GM19099 (cell line): ENCODE results near the gene SPATA24.

ENCODE experiments used
- POLR2A ChIP-seq: IDR thresholded peaks from 3 replicates; pipeline ENCODE4 v1.6.1; 2011; ENCODE audit warnings: low read depth; ENCODE audit not compliant: insufficient read length; ENCODE audit errors: extremely low read depth

The SPATA24 gene, protein sequence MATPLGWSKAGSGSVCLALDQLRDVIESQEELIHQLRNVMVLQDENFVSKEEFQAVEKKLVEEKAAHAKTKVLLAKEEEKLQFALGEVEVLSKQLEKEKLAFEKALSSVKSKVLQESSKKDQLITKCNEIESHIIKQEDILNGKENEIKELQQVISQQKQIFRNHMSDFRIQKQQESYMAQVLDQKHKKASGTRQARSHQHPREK

GRCh38 chr5:139403787-139404483 lies at the start of gene SPATA24:
Gene SPATA24 (minus strand): TSS chr5:139404089. CDS start chr5:139404060, 29 bp downstream.
- TF ChIP-seq POLR2A: peak; percentile 58

GRCh38 chr5:139451878-139452660 lies 48.2 kb upstream of the SPATA24 start:
- TF ChIP-seq POLR2A: no peak

DNA sequence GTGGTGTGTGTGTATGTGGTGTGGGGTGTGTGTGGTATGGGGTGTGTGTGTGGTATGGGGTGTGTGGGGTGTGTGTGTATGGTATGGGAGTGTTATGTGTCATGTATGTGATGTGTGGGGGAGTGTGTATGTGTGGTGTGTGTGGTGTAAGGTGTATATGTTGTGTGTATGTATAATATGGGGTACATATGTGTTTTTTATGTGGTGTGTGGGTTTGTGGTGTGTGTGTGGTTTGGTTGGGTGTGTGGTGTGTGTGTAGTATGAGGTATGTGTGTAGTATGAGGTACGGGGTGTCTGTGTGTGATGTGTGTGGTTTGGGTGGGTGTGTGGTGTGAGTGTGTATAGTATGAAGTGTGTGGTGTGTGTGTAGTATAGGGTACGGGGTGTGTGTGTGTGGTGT lies 47.3 kb upstream of the SPATA24 start:
- no peak for TF ChIP-seq POLR2A

- no peak for TF ChIP-seq POLR2A
Observed at GRCh38 chr5:139446956-139447779, 43.3 kb upstream of the SPATA24 start.

DNA sequence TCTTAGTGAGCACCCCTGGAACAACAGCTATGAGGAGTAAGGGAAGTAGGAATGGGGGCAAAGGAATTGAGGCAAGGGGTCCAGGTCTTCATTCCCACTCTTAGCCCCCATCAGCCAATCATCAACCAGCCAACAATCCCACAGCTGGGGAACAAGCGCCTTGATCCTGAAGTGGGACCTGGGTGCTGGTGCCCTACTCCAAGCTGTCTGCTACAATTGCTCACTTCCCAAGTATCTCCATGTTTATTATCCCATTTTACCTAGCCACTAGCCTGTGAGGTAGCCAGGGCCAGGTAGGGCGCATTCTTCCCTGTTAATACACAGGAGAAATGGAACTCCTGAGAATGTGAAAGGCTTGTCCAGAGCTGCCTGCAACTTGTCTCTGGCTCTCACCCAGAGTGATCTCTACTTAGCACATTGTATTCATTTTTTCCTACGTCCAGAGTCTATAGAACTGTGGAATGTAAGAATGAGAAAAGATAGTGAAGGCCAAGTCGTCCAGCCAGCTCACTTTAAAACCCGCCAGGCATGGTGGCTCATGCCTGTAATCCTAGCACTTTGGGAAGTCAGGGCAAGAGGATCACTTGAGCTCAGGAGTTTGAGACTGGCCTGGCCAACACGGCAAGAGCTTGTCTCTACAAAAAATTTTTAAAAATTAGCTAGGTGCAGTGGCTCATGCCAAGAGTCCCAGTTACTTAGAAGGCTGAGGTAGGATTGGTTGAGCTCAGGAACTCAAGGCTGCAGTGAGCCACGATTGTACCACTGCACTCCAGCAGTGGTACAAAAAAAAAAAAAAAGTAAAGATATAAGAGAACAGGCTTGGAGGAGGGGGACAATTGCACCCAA lies 41.7 kb upstream of the SPATA24 start:
- TF ChIP-seq POLR2A: no peak

DNA sequence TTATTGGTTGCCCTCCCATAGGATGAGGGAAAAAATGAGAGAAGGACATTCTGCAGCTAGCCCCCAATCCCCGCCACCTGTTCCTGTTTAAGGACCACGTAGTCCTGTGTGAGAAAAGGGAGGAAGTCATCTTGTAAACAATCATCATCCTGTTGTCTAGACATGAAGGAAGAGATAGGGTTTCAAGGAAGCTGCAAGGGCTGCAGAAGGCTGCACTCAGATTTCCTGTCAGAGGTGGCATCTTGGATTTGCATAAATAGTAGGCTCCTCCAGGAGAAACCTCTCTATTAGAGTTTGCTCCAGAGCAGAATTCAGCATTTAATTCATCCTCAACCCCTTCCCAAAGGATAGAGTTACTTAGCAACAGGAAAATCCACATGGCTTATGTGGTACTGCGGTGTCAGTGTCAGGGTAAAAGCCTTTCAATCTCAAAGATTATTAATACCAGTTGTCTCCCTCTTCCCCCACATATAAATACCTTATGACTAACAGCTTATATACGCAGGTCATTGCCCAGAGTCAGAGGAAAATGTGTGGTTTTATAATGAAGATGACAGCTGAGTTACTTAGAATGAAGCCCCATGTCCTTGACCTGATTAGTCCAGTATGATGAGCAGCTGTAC lies 40.1 kb upstream of the SPATA24 start:
- no peak for TF ChIP-seq POLR2A

DNA sequence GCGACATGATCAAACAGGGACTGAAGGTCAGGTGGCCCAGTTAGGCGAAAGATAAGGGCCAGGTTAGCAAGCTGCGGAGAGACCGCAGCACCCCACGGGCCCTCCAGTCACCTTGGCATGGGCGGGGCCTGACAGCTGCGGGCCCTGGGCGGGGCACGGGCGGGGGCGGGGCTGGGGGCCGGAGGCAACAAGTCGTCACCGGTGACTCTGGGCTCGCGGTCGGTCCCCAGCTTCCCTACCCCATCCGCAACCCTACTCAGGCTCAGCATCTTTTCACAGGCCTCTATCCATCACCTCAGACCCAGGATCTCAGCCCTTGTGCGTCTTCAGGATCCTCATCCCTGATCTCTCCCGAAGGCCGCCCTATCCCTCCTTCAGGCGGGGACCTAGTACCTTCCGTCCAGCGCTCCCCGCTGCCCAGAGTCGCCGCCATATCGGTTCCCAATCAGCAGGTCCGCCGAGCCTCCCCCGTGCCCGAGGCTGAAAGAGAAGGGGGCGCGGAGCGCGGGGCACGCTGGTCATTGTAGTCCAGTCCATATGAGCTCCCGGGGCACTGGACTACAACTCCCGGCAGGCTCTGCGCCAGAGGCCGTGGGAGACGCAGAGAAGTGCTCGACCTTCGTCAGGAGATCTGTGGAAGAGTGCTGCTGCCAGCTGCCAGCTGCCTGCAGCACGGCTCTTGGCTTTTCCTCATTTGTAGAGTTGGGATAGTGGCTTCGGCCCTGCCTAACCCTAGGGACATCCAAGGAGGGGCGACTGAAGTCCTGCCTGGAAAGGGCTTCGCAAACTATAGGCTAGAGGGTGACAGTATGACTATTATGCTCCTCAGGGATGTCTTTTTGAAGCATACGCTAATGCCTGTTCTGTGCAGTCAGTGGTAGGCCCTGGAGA lies 35.4 kb upstream of the SPATA24 start, which contains the start of gene DNAJC18:
TSS of gene DNAJC18 (minus strand) at position 513 of the 891 bp plus-strand sequence. CDS start at position 433, 80 bp downstream.
- peak; percentile 64 for TF ChIP-seq POLR2A

- no peak for TF ChIP-seq POLR2A
Observed at GRCh38 chr5:139438707-139439012, 34.8 kb upstream of the SPATA24 start.

DNA sequence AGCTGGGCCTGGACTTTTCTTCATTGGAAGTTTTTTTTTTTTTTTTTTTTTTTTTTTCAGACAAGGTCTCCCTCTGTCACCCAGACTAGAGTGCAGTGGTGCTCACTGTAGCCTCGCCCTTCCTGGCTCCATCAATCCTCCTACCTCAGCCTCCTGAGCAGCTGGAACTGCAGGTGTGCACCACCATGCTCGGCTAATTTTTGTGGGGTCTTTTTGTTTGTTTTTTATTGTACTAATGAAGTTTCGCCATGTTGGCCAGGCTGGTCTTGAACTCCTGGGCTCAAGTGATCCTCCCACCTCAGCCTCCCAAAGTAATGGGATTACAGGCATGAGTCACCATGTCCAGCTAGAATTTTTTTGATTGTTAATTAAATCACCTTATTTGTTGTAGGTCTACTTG lies 31.8 kb upstream of the SPATA24 start:
- no peak for TF ChIP-seq POLR2A

DNA sequence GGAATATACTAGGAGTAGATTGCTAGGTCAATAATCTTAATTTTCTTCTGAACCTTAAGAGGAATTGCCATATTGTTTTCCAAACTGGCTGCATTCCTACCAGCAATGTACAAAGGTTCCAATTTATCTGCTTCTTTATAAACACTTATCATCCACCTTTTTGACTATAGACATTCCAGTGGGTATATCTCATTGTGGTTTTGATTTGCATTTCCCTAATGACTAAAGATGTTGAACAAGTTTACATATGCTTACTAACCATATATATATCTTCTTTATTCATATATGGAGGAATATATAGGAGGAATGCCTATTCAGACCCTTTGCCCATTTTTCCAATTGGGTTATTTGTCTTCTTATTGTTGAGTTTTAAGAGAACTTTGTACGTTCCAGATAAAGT lies 27.8 kb upstream of the SPATA24 start:
- TF ChIP-seq POLR2A: no peak

- TF ChIP-seq POLR2A: no peak
Observed at GRCh38 chr5:139430015-139430414, 26.1 kb upstream of the SPATA24 start.

- TF ChIP-seq POLR2A: no peak
Observed at GRCh38 chr5:139426203-139426885, 22.5 kb upstream of the SPATA24 start.
